ENCODE data around the gene TUBGCP2.

Gene TUBGCP2

GRCh38 chr10:133306097-133306476, 2.6 kb downstream of the TUBGCP2 start:
- no peak for DNase-seq (ENCODE audit: low read depth in 1 of 2, low spot score in 1 of 2)

- no peak for DNase-seq (ENCODE audit: low read depth in 1 of 2, low spot score in 1 of 2)
Measured at GRCh38 chr10:133303206-133303605, 5.5 kb downstream of the TUBGCP2 start.

- no peak for DNase-seq (ENCODE audit: low read depth in 1 of 2, low spot score in 1 of 2)
Measured at GRCh38 chr10:133302230-133302629, 6.4 kb downstream of the TUBGCP2 start.

GRCh38 chr10:133299738-133300137, 8.9 kb downstream of the TUBGCP2 start:
- no peak for DNase-seq (ENCODE audit: low read depth in 1 of 2, low spot score in 1 of 2)

GRCh38 chr10:133299224-133299623, 9.4 kb downstream of the TUBGCP2 start:
- no peak for DNase-seq (ENCODE audit: low read depth in 1 of 2, low spot score in 1 of 2)

GRCh38 chr10:133298466-133298865, 10.2 kb downstream of the TUBGCP2 start:
- no peak for DNase-seq (ENCODE audit: low read depth in 1 of 2, low spot score in 1 of 2)

GRCh38 chr10:133297504-133297903, 11.2 kb downstream of the TUBGCP2 start:
- DNase-seq (ENCODE audit: low read depth in 1 of 2, low spot score in 1 of 2): no peak

GRCh38 chr10:133295426-133296320, 13.0 kb downstream of the TUBGCP2 start:
- DNase-seq (ENCODE audit: low read depth in 1 of 2, low spot score in 1 of 2): no peak

GRCh38 chr10:133294189-133294588, 14.5 kb downstream of the TUBGCP2 start:
- DNase-seq (ENCODE audit: low read depth in 1 of 2, low spot score in 1 of 2): no peak

- no peak for DNase-seq (ENCODE audit: low read depth in 1 of 2, low spot score in 1 of 2)
Measured at GRCh38 chr10:133293810-133294119, 14.9 kb downstream of the TUBGCP2 start.

GRCh38 chr10:133292919-133293809, 15.5 kb downstream of the TUBGCP2 start:
- DNase-seq (ENCODE audit: low read depth in 1 of 2, low spot score in 1 of 2): no peak

GRCh38 chr10:133289761-133290160, 18.9 kb downstream of the TUBGCP2 start:
- no peak for DNase-seq (ENCODE audit: low read depth in 1 of 2, low spot score in 1 of 2)

GRCh38 chr10:133287832-133288500, 20.7 kb downstream of the TUBGCP2 start:
- DNase-seq (ENCODE audit: low read depth in 1 of 2, low spot score in 1 of 2): no peak

- DNase-seq (ENCODE audit: low read depth in 1 of 2, low spot score in 1 of 2): no peak
Measured at GRCh38 chr10:133286366-133286765, 22.3 kb downstream of the TUBGCP2 start.

- no peak for DNase-seq (ENCODE audit: low read depth in 1 of 2, low spot score in 1 of 2)
Measured at GRCh38 chr10:133285217-133285616, 23.5 kb downstream of the TUBGCP2 start.

GRCh38 chr10:133283931-133284330, 24.7 kb downstream of the TUBGCP2 start:
- DNase-seq (ENCODE audit: low read depth in 1 of 2, low spot score in 1 of 2): no peak

GRCh38 chr10:133282846-133283390, 25.8 kb downstream of the TUBGCP2 start:
- no peak for DNase-seq (ENCODE audit: low read depth in 1 of 2, low spot score in 1 of 2)

GRCh38 chr10:133281628-133282372, 26.9 kb downstream of the TUBGCP2 start:
- no peak for DNase-seq (ENCODE audit: low read depth in 1 of 2, low spot score in 1 of 2)

GRCh38 chr10:133281084-133281483, 27.6 kb downstream of the TUBGCP2 start:
- no peak for DNase-seq (ENCODE audit: low read depth in 1 of 2, low spot score in 1 of 2)

- no peak for DNase-seq (ENCODE audit: low read depth in 1 of 2, low spot score in 1 of 2)
Measured at GRCh38 chr10:133280391-133281059, 28.1 kb downstream of the TUBGCP2 start.
